ENCODE measurements around the gene MEF2C. TPM values are rescaled to one million over a fixed set of nuclear protein-coding genes. Genes with fewer than 3 reads are reported as not detected.

MEF2C gene
- polyA plus RNA-seq, 1 donor (not counting 4 experiments of a cell fraction or from before 2014, with no cell fraction given), result 0.10 TPM

- Histone ChIP-seq H2AFZ (ENCODE audit: control insufficient read depth, low read length) (no peak overlapping the region), H3K27ac (ENCODE audit: control insufficient read depth, insufficient read depth, low read length) (no peak overlapping the region), H3K9me1 (ENCODE audit: control insufficient read depth, extremely low read depth, insufficient read depth, low read length) (no peaks in the 10 kb centered on the region), H3K4me3 (ENCODE audit: control insufficient read depth in 2 of 3, extremely low read depth in 1 of 3, insufficient read depth in 2 of 3, low read depth in 1 of 3, low read length in 3 of 3) (no peak overlapping the region), H3K9me3 (ENCODE audit: control insufficient read depth, low read depth, low read length) (peaks cover 5% of the 10 kb centered on the region), H3K4me1 (ENCODE audit: control insufficient read depth, extremely low read depth, insufficient read depth, low read length) (peaks cover 3% of the 10 kb centered on the region), H3K4me2 (ENCODE audit: control insufficient read depth, extremely low read depth, insufficient read depth, low read depth, low read length) (no peak overlapping the region), H3K27me3 (ENCODE audit: control insufficient read depth, extremely low read depth, insufficient read depth, low read length) (peaks cover 89% of the 10 kb centered on the region), H3K9ac (ENCODE audit: control insufficient read depth, extremely low read depth, insufficient read depth, low read length) (no peak overlapping the region), H4K20me1 (ENCODE audit: control insufficient read depth, extremely low read depth, insufficient read depth, low read length) (no peaks in the 10 kb centered on the region), H3K79me2 (ENCODE audit: control insufficient read depth, insufficient read depth, low read length) (no peaks in the 10 kb centered on the region), H3K36me3 (ENCODE audit: control insufficient read depth in 2 of 2, extremely low read depth in 1 of 2, insufficient read depth in 2 of 2, low read length in 2 of 2) (no peaks in the 10 kb centered on the region)
- TF ChIP-seq EZH2 (IDR thresholded peaks at IDR 0.05; ENCODE audit: low read length) (no peak), CTCF (optimal IDR thresholded peaks at IDR 0.05 in 1 of 3, IDR thresholded peaks at IDR 0.05 in 1 of 3, conservative IDR thresholded peaks at IDR 0.05 in 1 of 3; ENCODE audit: extremely low read depth in 1 of 3, insufficient read depth in 2 of 3, low read length in 3 of 3) (no peak)
- DNase-seq (ENCODE audit: low read depth, low spot score) (no peak), FAIRE-seq (no peak)
- dilution Hi-C loops (cut with MboI; ENCODE audit: extremely low pct_ligation_motif_present, low sequenced_read_pairs), result no loop called here
Observed at GRCh38 chr5:88673253-88674105, 209.5 kb downstream of the MEF2C start.

- no peak overlapping the region for H3K4me2 ChIP-seq (ENCODE audit: control insufficient read depth, extremely low read depth, insufficient read depth, low read depth, low read length)
- H3K27ac ChIP-seq (ENCODE audit: control insufficient read depth, insufficient read depth, low read length), result no peak overlapping the region
- peaks cover under 1% of the 10 kb centered on the region for H3K9me3 ChIP-seq (ENCODE audit: control insufficient read depth, low read depth, low read length)
- no peaks in the 10 kb centered on the region for H3K9me1 ChIP-seq (ENCODE audit: control insufficient read depth, extremely low read depth, insufficient read depth, low read length)
- FAIRE-seq (no peak), DNase-seq (ENCODE audit: low read depth, low spot score) (no peak)
- no peaks in the 10 kb centered on the region for H3K79me2 ChIP-seq (ENCODE audit: control insufficient read depth, insufficient read depth, low read length)
- peaks cover 3% of the 10 kb centered on the region for H3K4me1 ChIP-seq (ENCODE audit: control insufficient read depth, extremely low read depth, insufficient read depth, low read length)
- H3K4me3 ChIP-seq (ENCODE audit: control insufficient read depth in 2 of 3, extremely low read depth in 1 of 3, insufficient read depth in 2 of 3, low read depth in 1 of 3, low read length in 3 of 3), result no peak overlapping the region
- H4K20me1 ChIP-seq (ENCODE audit: control insufficient read depth, extremely low read depth, insufficient read depth, low read length), result no peaks in the 10 kb centered on the region
- no peak overlapping the region for H3K9ac ChIP-seq (ENCODE audit: control insufficient read depth, extremely low read depth, insufficient read depth, low read length)
- no peaks in the 10 kb centered on the region for H3K36me3 ChIP-seq (ENCODE audit: control insufficient read depth in 2 of 2, extremely low read depth in 1 of 2, insufficient read depth in 2 of 2, low read length in 2 of 2)
- TF ChIP-seq CTCF (optimal IDR thresholded peaks at IDR 0.05 in 1 of 3, IDR thresholded peaks at IDR 0.05 in 1 of 3, conservative IDR thresholded peaks at IDR 0.05 in 1 of 3; ENCODE audit: extremely low read depth in 1 of 3, insufficient read depth in 2 of 3, low read length in 3 of 3) (no peak), EZH2 (IDR thresholded peaks at IDR 0.05; ENCODE audit: low read length) (no peak)
- H2AFZ ChIP-seq (ENCODE audit: control insufficient read depth, low read length), result no peak overlapping the region
- dilution Hi-C loops (cut with MboI; ENCODE audit: extremely low pct_ligation_motif_present, low sequenced_read_pairs), result no loop called here
- H3K27me3 ChIP-seq (ENCODE audit: control insufficient read depth, extremely low read depth, insufficient read depth, low read length), result peaks cover 89% of the 10 kb centered on the region
Observed at GRCh38 chr5:88672644-88673252, 210.2 kb downstream of the MEF2C start.

Measured in keratinocyte (primary cell).